ENCODE results near the gene CD79A.
"Not testable (repeated sequence)": the region's sequence is repeated elsewhere in the genome, so short reads cannot be mapped to it uniquely, and the experiment has no call there.

The CD79A gene

GRCh38 chr19:41906916-41907680, 30.0 kb downstream of the CD79A start:
- no peak for DNase-seq

- no peak for DNase-seq
Observed at GRCh38 chr19:41907994-41908615, 31.0 kb downstream of the CD79A start.

- no peak for DNase-seq
Observed at GRCh38 chr19:41908724-41909464, 31.8 kb downstream of the CD79A start.

DNA sequence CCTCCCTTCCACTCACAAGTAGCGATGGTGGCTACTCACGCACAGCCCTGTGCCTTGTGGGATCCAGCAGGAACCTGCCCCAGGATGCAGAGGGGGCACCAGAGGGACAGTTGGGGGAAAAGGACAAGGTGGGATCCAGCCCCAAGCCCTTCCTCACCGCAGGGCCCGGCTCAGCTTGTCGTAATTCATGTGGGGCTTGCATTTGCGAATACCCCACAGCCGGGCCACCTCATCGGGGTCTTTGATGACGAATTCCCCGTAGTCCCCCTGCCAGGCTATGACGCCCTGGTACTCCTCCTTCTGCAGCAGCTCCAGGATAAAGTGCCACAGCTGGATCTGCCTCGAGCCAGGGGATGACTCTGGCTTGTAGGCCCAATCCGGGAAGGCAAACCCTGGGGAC, 32.6 kb downstream of the CD79A start:
- no peak for DNase-seq

DNA sequence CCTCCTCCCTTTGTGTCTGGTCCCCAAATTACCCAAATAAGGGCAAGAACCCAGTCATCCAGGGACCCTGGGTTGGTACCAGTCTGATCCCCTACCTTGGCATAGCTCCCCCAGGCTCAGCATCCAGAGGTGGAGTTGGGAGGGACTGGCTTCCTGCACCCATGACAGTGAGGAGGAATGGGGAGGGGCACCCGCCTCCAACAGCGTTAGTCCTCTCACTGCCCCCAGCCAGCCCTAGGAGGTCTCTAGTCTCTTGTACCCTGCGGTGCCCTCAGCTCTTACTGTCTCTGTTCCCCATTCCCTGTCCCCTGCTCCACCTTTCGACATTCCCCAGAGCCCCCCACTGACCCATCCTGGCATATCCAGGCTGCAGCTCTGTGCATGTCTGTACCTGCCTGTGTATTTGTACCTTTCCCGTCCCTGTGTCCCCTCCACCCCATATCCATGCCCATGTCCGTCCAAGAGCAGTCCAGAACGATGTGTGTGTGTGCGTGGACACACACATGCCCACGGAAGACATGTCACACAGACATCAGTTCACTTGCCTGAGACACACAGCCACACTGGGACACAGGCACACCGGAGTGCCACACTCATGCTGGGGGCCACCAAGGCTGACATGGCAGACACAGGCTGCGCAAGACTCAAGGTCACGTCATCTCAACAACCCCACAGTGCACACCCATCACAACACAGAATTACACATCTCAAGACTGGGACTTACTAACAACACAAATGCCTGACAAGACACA, 33.3 kb downstream of the CD79A start:
- DNase-seq, result no peak

DNA sequence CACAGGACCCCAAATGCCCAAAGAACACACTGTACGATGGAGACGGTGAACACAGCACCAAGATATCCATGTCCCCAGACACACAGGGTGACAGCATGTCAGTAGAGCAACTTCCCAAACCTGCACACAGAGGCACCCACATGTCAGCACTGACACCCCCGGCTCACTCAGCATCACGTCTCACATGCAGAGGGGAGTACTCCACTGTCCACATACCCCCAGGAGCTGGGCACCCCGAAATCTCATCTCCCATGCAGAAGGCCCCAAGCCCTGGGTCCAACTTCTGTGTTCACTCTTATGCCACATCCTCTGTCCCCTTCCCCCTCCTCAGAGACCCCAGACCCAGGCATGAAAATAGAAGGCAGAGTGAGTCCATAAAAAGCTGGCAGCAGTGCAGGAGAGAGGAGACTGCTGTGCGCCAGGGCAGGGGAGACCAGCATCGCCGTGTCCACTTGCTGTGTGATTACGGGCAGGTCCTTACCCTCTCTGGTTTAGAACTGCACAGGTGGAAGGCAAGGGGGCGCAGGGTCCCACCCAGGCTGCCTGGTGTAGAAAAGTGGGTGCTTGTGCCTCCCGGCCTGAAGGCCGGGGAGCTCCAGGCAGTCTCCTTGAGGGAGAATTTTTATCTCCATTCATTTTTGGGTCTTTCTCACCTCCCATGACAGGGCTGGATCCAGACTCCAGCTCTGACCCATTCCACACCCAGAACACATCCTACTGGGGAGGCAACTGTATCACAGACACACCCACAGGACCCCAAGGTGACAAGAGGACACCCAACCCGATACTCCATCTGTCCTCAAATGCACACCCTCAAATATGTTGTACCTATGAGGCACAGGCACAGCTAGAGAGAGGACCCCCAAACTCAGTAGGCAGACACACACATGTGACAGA, 34.2 kb downstream of the CD79A start:
- DNase-seq, result no peak

- no peak for DNase-seq
Observed at GRCh38 chr19:41911889-41912731, 35.0 kb downstream of the CD79A start.

DNA sequence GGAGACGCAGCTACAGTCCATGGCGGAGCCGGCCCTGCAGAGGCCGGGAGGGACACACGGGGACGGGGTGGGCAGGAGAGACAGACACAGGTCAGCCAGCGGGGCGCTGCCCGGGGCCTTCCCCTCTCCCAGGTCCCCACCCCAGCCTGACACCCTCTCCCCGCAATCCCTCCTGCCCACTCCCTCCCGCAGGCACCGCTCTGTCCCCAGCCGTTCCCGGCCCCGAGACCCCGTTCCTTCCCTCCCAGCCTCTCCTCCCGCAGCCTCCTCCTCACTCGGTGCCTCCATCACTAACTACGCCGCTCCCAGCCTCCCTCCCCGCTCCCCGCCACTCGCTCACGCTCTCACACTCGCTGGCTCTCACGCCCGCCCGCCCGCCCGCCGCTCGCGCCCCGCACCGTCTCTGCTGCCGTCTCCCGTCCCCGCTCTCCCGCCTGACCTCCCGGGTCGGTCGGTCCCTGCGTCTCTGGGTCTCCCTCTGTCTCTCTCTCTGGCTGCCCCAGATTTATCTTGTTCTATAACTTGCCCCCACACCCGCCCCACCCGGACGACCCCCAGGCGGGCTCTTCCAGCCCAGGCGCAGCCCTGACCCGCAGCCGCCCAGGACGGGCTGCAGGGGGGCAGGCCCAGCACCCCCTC, 35.9 kb downstream of the CD79A start:
- no peak for DNase-seq

DNA sequence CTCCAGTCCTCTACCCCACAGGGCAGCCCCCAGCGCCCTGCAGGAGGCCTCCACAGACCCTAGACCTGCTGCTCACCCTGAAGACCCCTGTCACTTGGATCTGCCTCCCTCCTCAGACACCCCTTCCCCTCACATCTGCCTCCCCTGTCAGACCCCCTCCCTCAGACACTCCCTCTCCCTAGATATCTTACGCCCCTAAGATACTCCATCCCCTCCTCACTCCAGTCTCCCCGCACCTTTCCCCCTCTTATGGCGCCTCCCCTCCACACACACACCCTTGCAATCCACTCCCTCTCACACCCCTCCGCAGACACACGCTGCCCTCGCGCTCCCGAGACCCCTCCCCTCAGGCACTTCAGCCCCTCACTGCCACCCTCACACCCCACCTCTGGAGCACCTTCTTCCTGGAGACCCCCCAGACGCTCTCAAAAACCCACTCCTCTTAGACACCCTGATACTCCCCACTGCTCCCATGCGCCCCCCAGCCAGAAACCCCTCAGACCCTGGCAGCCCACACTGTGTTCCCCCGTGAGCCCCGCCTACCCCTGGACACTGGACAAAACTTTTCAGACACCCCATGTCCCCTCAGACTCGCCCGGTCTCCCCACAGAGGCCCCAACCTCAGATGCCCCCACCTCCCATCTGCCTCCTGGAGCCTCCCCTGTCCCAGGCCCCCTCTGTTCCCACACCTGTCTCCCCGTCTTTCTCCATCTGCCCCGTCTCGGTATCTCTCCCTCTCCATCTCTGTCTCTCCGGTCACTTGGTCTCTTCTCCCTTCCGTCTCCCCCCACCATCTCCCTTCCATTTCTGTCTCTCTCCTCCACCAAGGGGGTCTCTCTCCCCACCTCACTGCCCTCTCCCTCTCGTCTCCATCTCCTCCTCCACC, 36.7 kb downstream of the CD79A start:
- DNase-seq, result no peak

DNA sequence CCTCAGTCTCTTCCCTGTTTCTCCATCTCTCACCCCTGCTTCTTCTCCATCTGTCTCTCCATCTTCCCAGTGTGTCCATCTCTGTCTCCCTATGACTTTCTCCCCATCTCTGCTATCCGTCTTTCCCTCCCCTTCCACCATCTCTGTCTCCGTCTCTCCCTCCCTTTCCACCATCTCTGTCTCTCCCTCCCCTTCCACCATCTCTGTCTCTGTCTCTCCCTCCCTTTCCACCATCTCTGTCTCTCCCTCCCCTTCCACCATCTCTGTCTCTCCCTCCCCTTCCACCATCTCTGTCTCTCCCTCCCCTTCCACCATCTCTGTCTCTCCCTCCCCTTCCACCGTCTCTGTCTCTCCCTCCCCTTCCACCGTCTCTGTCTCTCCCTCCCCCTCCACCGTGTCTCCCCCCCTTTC, 37.4 kb downstream of the CD79A start:
- not testable (repeated sequence) for DNase-seq

- no peak for DNase-seq
Observed at GRCh38 chr19:41915021-41915775, 38.1 kb downstream of the CD79A start.

- DNase-seq, result no peak
Observed at GRCh38 chr19:41915776-41916414, 38.8 kb downstream of the CD79A start.

GRCh38 chr19:41917676-41918075, 40.6 kb downstream of the CD79A start:
- no peak for DNase-seq

DNA sequence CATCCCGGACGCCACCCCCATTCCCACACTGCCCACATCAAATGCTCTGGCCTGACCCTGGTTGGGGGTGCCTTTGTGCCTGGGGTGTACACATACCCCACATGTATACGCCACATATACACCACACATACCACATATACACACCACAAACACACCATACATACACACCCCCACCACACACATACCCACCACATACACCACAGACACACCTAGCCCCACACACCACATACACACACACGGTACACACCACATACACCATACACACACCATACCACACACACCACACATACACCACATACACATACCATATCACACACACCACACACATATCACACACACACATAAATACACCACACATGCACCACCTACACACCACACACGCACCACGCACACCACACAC, 41.0 kb downstream of the CD79A start:
- DNase-seq, result no peak

DNA sequence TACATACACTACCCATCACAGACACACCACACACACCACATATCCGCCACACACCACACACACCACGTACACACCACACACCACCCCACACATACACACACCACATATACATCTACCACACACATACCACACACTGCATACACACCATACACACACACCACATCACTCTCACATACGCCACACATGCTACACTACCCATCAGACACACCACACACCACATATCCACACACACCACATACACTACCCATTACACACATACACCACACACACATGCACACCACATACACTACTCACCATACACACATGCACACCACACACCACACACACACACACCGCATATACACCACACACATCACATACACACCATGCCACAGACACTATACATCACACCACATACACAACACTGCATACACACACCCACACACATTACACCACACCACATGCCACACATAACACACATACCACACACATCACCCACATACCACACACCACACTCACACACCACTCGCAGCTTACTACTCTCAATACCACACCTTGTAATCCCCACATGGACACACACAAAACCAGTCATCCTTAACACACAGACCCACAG, 41.7 kb downstream of the CD79A start:
- no peak for DNase-seq

DNA sequence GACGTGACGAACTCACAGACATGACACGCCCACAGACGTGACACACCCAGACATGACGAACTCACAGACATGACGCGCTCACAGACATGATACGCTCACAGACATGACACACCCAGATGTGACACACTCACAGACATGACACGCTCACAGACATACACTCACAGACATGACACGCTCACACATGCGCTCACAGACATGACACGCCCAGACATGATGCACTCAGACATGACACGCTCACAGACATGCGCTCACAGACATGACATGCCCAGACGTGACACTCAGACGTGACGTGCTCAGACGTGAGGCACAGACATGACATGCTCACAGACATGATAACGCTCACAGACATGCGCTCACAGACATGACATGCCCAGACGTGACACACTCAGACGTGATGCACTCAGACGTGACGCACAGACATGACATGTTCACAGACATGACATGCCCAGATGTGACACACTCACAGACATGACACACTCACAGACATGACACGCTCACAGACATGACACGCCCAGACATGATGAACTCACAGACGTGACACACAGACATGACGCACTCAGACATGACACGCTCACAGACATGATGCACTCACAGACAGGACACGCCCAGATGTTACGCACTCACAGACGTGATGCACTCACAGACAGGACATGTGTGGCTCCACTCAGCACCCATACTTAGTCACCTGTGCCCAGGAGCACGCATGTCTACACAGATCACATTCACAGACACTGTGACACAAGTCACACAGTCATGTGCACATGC, 43.1 kb downstream of the CD79A start:
- DNase-seq, result no peak
